Midbrain (tissue), 1 donor: ENCODE measurements around the gene XRCC4.

Experiments
- DNase-seq: peaks from one replicate; lab custom pipeline; 2025; lab: John Stamatoyannopoulos, UW

XRCC4 gene

DNA sequence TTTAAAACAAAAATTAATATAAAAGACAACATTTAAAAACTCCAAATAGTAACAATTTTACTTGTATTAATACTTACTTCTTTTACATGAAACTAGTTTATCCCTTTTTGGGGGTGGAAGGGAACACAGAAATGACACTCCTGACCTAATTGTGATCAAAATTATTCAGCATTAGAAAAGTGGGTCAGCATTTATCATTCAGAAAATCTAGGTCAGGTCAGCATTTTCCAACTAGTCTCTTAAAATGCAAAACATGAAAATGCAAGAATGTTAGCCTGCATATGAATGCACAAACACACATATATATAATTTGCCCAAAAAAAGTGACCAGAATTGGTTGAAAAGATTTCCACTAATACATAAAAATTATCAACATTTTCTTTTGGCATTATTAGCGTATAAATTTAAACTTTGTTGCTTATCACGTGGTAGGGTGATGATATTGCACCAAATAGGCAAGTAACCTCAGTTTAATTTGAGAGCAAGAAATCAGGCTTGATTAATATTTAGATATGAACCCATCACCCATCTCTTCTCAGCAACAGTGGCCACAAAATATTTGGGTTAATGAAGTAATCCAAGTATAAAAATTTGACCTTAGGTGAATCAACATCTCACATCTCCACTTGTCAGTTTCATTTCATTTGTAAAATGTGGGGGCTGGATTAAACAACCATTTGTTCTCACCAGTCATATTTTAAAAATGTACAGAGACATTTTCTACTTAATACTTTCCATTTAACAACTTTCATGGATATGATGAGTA, 5.9 kb upstream of the XRCC4 start:
- DNase-seq, result no peak

DNA sequence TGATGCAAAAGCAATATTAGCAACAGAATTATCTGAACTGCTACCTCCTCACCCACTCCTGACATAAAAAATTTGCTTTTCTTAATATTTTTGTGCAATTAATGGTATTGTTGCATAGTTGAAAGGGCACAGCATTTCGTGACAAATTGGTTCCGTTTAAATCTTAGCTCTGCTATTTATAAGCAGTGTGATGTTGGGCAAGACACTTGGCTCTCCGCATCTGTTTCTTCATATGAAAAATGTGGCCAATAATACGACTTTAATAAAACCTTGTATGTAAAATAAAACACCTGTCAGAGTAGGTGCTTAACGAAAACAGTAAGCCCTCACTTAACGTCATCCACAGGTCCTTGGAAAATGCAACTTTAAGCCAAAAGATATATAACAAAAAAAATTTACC, 4.4 kb upstream of the XRCC4 start:
- DNase-seq, result no peak

DNA sequence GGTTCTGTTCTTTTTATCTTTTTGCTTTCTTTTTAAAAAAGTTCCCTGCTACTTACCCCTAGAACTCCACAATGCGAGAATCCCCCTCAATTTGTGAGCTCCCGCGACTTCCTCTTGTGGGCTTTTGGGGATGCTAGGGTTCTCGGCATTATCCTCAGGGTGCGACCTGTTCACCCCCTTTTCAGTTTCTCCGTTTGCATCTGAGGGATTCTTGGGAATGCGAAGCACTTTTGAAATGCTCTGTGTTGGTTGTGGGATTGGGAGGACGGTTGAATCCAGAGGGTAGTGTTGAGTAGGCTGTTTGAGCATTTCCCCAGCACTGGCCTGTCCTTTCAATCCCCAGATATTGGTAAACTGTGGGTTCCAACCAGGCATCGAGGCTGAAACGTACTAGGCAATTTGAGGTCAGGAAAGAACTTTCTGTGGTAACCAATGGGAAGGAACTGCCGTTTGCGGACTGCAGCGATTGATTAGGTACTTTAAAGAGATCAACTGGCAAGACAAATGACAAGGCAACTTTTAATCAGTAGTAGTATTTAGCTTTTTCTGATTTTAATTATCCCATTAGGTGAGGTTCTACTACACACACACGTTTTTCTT, 415 bp downstream of the XRCC4 start:
- no peak for DNase-seq

DNA sequence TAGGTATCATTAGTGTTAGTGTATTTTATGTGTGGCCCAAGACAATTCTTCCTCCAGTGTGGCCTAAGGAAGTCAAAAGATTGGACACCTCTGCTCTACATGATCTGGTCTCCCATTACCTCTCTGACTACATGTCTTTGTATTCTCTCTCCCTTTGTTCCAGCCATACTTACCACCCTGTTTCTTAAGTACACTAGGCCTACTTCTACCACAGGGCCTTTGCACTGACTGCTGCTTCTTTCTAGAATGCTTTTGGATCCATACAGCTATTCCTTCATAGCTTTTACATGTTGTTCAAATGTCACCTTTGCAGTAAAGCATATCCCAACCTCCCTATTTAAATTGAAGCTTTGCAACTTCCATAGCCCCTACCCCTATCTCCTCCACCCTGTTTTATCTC, 5.4 kb downstream of the XRCC4 start:
- no peak for DNase-seq

DNA sequence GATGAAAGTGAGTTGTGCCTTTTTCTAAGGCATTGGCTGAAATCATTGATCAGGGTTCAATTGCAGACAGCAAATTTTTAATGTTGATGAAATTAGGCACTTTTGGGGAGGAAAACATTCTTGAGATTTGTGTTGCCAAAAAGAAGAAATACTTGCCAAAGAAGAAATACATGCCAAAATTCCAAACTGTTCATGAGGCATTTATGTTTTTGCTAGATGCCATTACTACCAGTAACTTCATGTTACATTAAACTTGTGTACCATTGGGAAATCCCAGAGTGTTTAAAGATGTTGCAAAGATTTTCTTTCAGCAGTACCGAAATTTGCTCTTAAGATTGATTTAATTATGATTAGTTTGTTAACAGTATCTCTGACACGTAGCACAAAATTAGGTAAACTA, 7.0 kb downstream of the XRCC4 start:
- DNase-seq, result no peak

DNA sequence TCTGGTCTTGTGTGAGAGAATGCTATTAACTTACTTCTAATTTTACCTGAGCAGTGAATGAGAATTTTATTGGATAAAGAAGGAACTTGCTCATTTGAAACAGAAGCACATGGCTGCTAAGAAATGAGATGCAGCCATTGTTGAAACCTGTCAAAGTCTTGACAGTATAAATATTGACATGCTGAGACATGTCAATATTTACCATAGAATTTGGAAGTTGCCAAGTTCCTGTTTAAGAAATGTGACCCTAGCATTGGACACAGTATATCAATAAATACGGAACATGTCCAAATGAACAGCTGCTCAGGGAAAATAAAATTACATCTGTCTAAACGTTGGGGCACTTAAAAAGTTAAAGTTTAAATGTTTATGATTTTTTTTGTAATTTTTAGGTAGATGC, 7.8 kb downstream of the XRCC4 start:
- DNase-seq, result no peak

DNA sequence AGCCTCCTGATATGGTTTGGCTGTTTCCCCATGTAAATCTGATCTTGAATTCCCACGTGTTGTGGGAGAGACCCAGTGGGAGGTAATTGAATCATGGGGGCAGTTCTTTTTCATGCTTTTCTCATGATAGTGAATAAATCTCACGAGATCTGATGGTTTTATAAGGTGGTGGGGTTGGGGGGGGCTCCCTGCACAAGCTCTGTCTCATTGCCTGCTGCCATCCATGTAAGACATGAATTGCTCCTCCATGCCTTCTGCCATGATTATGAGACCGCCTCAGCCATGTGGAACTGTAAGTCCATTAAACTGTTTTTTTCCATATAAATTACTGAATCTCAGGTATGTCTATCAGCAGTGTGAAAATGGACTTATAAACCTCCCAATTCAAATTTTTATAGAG, 12.8 kb downstream of the XRCC4 start:
- DNase-seq, result no peak

DNA sequence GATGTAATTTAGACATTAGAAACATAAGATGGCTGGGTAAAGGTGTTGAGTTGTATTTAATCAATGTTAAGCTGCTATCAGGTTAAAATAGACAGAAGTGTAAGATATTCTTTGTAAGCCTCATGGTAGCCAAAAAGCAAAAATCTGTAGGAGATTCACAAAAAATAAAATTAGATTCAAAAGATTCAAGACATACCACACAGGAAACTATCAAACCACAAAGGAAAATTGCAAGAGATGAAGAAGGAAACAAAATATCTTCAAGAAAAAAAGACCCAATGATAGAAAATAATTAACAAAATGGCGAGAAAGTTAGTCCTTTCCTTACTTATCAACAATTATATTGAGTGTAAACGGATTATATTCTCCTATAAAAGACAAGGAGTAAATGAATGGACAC, 15.3 kb downstream of the XRCC4 start:
- no peak for DNase-seq

DNA sequence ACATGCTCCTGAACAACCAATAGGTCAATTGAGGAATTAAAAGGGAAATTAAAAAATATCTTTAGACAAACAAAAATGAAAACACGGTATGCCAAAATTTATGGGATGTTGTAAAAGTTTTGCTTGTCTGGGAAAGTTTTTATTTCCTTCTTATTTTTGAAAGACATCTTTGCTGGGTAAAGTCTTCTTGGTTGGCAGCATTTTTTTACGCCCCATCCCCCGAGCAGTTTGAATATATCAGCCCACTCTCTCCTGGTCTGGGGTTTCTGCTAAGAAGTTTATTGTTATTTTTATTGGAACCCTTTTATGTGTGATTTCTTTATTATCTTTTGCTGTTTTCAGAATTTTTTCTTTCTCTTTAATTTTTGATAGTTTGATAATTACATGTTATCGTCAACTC, 16.3 kb downstream of the XRCC4 start:
- DNase-seq, result no peak

DNA sequence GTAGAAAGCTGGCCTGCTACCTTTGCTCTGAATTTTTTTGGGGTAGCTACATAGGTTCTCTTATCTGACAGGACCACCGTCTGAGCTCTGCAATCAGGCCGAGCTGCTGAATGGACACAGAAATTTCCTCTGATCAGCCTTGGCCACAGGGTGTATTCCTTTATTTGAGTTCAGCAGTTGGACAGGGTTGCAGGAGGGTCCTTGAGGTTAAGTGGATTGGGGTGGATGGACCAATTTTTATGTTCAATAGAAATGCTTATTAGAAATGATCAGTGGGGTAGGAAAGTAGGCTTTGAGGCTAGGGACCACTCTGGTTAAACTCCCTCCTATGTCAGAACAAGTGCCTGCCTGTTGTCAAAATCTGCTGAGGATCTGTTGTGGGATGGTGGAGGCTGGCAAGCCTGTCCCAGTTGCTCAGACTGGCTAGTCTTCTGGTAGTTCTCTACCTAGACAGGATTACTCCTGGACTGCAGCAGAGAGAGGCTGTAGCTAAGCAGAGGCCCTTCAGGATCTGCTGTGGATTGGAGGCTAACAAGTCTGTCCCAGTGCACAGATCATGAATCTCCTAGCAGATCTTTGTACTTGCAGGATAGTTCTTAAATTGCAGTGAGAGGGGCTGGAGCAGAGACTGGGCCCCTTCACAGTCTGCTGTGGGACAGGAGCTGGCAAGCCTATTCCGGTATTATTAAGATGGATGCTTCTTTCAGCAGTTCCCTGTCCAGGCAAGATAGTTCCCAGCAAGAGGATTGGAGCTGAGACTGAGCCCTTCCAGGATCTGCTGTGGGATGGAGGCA, 18.0 kb downstream of the XRCC4 start:
- DNase-seq, result no peak

DNA sequence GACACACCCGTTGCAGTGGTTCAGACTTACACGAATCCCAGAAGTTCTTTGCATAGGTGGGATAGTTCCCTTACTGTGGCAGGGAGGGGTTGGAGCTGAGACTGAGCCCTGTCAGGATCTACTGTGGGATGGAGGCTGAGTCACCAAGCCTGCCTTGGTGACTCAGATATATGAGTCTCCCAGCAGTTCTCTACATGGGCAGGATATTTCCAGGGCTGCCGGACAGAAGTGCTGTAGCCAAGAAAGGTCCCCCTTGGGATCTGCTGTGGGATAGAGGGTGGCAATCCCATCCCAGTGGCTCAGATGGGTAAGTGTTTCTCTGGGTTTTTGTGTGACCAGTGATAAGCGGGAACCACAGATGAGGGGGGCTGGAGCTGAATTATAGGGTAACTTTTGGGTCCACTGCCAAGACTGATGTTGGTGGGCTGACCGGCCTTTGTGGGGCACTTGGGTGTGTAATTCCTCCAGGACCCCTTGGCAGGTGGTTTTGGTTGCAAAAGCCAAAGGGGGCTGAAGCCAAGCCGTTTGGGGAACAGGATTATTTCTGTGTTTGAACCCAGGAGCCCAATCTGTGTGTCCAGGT, 18.7 kb downstream of the XRCC4 start:
- no peak for DNase-seq

DNA sequence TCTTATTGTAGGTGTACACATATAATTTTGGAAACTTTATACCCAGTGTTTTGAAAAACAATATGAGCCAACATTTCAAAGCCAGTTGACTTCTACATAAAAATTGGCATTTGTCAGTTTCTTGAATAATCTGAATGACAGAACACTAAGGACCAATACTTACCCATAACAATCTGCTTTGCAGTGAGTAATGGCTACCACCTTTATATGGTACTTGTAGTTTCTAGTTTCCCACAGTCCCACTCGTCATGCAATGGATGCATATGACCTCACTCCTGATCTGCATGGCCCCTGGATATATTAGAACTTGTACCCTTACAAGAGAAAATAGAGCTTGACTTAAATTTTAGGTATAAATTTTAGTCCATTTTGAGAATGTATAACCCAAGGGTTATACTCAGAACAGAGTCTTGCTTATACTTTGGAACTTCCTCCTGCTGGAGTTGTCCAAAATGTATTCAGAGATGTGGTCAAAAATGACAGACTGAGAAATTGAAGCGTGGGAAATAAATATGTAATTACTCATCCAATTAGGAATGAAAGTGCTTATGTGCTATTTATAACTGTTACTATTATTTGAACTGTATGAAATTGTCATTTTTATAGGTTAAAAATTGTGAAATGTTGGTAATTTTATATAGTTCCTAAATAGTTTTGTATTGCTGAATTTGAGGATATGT, 19.5 kb downstream of the XRCC4 start:
- DNase-seq, result no peak

DNA sequence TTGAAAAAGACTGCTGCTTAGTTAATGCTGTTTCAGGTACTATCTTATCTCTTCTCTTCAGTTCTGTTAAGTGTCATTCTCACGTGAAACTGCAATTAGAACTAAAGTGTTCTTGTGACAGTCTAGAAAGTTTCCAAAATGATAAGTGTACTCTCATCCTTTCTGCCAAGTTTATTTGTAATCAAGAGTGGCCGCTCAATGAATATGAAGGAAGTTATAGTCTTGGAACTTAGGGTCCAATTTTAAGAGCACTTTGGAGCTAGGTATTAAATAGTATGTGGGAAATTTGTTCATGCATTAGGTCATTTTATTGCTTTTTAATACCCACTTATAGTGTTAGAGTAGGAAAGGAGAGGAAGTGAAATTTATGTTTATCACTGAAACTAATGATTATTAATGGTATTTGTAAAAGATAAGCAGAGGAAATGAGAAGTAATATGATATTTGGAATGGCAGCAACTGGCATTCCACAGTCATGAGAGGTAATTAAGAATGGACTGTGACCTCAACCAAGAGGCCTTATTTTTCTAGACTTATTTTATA, 20.4 kb downstream of the XRCC4 start:
- DNase-seq, result no peak

DNA sequence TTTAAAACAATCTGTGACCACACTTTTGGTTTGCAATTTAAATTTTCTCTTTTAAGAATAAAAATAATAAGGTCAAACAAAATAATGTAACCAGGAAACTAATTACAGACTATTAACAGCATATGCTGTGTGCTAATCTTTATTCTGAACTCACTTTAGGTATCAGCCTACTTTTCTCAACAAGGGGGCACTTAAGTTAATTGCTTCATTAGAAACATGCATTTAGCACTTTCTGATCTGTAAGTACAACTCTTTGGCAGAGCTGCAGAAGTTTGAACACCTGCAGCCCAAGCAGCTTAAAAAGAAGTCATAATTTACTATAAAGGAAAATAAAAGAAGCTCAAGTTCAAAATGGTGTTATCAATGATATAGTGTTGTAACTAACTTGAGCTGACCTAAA, 21.7 kb downstream of the XRCC4 start:
- no peak for DNase-seq

DNA sequence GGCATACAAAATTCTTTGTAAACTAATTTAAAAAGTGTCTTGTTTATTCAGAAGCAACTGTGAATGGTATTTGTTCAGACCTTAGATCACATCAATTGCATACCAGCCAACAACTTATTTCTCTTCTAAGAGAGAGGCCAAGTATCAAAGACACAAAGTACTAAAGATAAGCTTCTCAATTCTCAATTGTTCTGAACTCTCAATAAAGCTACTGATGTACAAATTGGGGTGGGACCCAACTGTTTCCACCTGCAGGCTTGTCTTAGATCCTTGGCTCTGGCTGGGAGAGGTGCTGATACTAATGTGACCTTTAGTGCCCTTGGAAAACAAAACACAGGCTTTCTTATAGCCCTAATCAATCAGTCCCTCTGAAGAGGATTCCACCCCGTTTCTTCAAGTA, 22.1 kb downstream of the XRCC4 start:
- no peak for DNase-seq

DNA sequence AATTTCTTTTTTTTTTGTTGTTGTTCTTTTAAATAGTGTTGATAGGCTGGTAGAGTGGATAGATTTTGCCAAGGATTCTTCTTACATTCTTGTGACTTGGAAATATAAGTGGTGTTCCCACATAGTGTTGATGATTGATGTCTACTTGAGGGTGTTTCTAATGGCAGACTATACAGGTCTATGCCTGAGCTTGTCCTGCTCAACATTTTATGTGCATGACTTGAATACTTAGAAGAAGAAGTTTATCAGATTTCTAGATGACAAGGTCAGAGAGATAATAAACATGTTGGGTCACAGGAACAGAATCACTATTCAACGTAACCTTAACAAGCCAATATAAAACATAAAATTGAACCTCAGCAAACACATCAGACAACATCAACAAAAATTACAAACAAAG, 24.2 kb downstream of the XRCC4 start:
- DNase-seq, result no peak

DNA sequence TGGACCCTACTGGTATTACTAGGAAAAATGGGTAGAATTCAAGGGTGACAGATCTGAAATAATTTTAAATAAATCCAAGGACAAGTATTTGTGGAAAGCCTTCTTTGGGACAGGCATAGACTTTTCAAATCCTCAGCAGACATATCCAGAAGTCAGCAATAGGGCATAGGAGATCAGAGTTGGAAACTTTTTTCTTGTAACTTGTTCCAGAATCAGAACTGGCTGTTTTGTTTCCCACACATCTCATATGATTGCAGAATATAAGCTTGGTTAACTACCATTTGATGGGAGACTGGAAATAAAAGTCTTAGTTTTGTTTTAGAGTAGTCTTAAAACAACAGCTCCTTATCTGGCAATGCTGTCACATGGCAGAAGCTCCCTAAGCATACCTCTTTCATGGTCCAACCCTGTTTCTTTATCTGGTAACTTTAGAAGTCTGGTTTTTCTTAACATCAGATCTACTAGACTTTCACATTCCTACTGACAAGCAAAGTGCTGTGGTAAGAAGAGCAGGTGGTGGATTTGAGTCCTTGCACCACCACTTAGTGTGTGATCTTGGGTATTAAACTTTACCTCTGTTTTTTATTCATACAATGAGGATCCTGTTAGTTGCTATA, 25.1 kb downstream of the XRCC4 start:
- DNase-seq, result no peak

DNA sequence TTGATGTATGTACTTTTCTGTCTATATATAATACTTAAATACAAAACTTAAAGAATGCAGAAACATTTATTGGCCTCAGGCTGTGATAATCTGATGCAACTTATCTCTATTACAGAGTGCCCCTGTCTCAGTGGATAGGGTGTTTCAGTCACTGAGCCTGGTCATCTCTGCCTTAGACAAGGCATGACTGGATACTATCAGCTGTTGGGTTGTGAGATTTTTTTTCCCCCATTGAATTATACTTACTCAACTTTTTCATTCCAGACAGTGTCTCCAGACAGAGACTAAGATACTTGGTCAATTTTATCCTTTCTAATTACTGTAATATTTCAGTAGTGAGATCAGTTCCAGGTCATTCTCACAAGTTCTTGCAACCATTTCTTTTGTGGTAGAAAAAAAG, 26.7 kb downstream of the XRCC4 start:
- DNase-seq, result no peak

DNA sequence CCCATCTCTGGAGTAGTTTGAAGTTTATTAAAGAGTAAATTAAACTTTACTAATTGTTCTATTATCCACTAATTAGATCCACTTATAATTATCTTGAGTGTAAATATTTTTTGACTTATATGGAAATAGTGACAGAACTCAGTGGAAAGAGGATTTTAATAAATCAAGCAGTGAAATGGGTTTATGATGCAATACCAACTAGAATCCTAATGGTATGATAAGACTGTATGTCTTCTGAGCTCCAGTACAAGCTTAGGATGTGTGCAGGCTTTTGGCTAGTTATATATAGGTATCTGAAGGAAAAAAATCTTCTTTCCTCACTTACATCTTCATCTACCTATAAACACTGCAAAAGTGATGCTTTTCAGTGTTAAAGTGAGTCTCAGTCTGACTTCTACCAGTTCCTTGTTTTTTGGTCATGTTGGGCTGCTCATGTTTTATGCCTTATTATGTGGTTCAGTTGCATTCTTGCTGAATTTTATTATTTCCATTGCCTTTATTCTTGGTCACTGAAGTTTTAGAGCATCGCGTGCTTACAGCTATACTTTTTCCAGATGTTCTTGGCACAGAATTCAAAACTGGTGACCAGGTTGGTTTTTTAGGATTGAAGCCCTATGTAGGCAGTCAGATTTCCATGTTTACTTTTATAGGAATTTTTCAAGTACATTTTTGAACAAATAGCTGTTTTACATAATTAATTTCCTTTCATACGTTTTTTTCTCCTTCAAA, 30.5 kb downstream of the XRCC4 start:
- no peak for DNase-seq

DNA sequence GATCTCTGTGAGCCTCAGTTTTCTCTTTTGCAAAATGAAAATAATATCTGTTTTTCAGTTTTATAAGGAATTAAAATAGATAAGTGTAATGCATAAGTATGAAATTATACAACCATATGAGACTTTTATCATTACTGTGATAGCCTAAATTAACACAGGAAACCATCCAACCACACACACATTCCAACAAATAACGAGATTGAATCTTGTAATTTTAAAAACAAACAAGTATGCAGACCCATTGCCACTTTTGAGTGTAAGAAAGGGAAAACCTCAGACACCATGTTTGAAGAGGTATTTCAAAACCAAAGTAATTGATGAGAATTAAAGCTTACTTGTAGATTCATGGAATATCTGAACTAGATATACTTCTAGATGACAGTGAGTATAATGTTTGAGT, 32.0 kb downstream of the XRCC4 start:
- no peak for DNase-seq

DNA sequence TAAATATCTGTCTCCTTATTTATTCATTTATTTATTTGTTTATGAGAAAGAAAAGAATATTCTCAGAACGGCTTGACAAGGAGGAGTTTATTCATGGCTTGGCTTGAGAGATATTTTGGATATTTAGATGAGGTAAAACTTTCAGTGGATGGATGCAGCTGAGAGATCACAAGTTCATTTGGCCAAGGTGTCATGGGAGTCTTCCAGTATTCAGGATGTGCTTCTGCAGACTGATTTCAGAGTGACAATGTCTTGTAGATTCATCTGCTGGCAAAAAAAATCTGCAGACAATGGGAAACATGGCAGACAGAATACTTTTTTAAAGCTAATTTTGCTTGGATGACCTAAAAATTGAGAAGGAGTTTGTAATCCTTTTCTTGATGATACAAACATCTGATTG, 38.5 kb downstream of the XRCC4 start:
- no peak for DNase-seq
